HepG2 (cell line): ENCODE results near the gene KLHL11. TPM values are rescaled to one million over a fixed set of nuclear protein-coding genes. Genes with fewer than 3 reads are reported as not detected.

Experiments used
- CBFB ChIP-seq: sonication (generic); formaldehyde crosslinking; IDR thresholded peaks from 2 replicates; pipeline ENCODE4 v1.4.0; 2020; ENCODE audit warnings: missing genetic modification reagents
- CEBPG ChIP-seq: IDR thresholded peaks from 2 replicates; pipeline ENCODE4 v1.6.1; 2016
- FOXC1 ChIP-seq: sonication (generic); formaldehyde crosslinking; IDR thresholded peaks from 2 replicates; pipeline ENCODE4 v1.8.0; 2022; ENCODE audit warnings: mild to moderate bottlenecking, missing genetic modification reagents, borderline replicate concordance
- HES4 ChIP-seq: sonication (generic); formaldehyde crosslinking; IDR thresholded peaks from 2 replicates; pipeline ENCODE4 v1.9.0; 2021; ENCODE audit warnings: mild to moderate bottlenecking, missing genetic modification reagents, borderline replicate concordance
- KMT2A ChIP-seq: sonication (generic); formaldehyde crosslinking; IDR thresholded peaks from 2 replicates; pipeline ENCODE4 v1.4.0; 2020; ENCODE audit warnings: missing genetic modification reagents
- LRRFIP1 ChIP-seq: sonication (generic); formaldehyde crosslinking; conservative IDR thresholded peaks from 2 replicates; pipeline ENCODE4 v1.4.0; 2020; ENCODE audit warnings: missing genetic modification reagents
- MED13 ChIP-seq: sonication (generic); formaldehyde crosslinking; IDR thresholded peaks from 2 replicates; pipeline ENCODE4 v1.5.0; 2020; ENCODE audit warnings: missing genetic modification reagents
- ZBTB38 ChIP-seq: sonication (generic); formaldehyde crosslinking; IDR thresholded peaks from 2 replicates; pipeline ENCODE4 v1.5.1; 2020; ENCODE audit warnings: mild to moderate bottlenecking, missing genetic modification reagents
- ZNF34 ChIP-seq: sonication (generic); formaldehyde crosslinking; IDR thresholded peaks from 2 replicates; pipeline ENCODE4 v1.4.0; 2020; ENCODE audit warnings: mild to moderate bottlenecking, missing genetic modification reagents, borderline replicate concordance
- ZNF407 ChIP-seq: sonication (generic); formaldehyde crosslinking; IDR thresholded peaks from one replicate; pipeline ENCODE4 v1.5.1; 2020; ENCODE audit warnings: mild to moderate bottlenecking, missing genetic modification reagents; ENCODE audit errors: not compliant biosample characterization
- ZNF543 ChIP-seq: sonication (generic); formaldehyde crosslinking; IDR thresholded peaks from 2 replicates; pipeline ENCODE4 v1.4.0; 2020; ENCODE audit warnings: mild to moderate bottlenecking, missing genetic modification reagents
- ZNF660 ChIP-seq: sonication (generic); formaldehyde crosslinking; IDR thresholded peaks from 2 replicates; pipeline ENCODE4 v1.5.1; 2020; ENCODE audit warnings: mild to moderate bottlenecking, low read depth, missing genetic modification reagents, borderline replicate concordance
- ZNF781 ChIP-seq: sonication (generic); formaldehyde crosslinking; IDR thresholded peaks from 2 replicates; pipeline ENCODE4 v1.5.1; 2020; ENCODE audit warnings: borderline replicate concordance, mild to moderate bottlenecking, missing genetic modification reagents; ENCODE audit errors: not compliant biosample characterization
- ZNF850 ChIP-seq: sonication (generic); formaldehyde crosslinking; conservative IDR thresholded peaks from 2 replicates; pipeline ENCODE4 v1.9.0; 2021; ENCODE audit warnings: mild to moderate bottlenecking, missing genetic modification reagents
- ZSCAN21 ChIP-seq: sonication (generic); formaldehyde crosslinking; IDR thresholded peaks from 2 replicates; pipeline ENCODE4 v1.8.0; 2022; ENCODE audit warnings: mild to moderate bottlenecking, missing genetic modification reagents, moderate library complexity, borderline replicate concordance
- polyA plus RNA-seq, 8 experiments: library from polyadenylated mRNA; depleted of rRNA in 3 of 8; stranded (reverse) in 7 of 8; unstranded in 1 of 8; fragments of >200 nt; fragmentation: Illumina TruSeq in 4 of 8; extraction: Trizol in 4 of 8; gene quantifications; 2 replicates each; pipeline versions ENCODE4 v1.2.1 to v1.2.3, GENCODE V29; 2011 to 2016; ENCODE audit warnings: low read depth in 4 of 8, missing spikeins in 1 of 8, mixed read lengths in 1 of 8; ENCODE audit not compliant: insufficient read depth in 1 of 8
- total RNA-seq, 5 experiments: library from RNA; depleted of rRNA; stranded (reverse); fragments of >200 nt; fragmentation: Illumina TruSeq; extraction: Trizol; gene quantifications; 2 replicates each; pipeline ENCODE4 v1.2.3, GENCODE V29; 2016; ENCODE audit warnings: low read depth in 1 of 5
- TF ChIP-seq, protein P1 (sequence below): sonication (generic); formaldehyde crosslinking; IDR thresholded peaks from 2 replicates; pipeline ENCODE4 v1.5.0; 2020; ENCODE audit warnings: mild to moderate bottlenecking, missing genetic modification reagents, moderate library complexity

KLHL11 gene
- total and polyA plus RNA-seq, 2 of the 13 experiments (the other 11 are each of a cell fraction or from before 2014, with no cell fraction given), result 7.7 to 27.5 TPM

DNA sequence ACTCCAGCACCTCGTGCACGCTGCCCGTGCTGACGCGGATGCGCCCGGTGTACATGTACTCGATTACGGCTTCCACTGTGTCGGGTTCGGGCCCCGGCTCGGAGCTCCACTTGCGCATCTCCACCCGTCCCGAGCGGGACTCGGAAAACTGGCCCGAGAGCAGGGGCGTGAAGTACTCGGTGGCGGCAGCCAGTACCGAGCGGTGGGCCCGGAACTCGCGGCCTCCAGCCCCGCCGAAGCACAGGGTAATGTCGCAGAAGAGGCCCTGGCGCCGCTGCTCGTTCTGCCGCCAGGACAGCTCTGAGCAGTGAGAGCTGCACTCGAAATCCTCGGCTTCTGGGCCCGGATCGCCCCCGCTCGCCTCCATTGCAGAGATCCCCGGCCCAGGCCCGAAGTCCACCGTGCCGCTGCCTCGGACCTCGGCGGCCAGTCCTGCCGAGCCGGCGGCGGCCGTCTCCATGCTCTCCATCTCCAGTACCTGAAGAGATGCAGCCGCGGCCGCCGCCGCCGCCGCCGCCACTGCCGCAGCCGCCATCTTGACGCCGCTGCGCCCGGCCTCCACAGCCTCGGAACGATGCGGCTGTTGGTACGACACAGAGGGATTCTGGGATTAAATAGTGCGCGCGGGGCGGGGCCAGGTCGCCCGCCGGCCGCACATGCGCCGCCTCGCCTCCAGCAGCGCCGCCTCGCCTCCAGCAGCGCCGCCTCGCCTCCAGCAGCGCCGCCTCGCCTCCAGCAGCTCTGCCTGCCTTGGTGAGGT, at the start of gene KLHL11 (continued):
- TF ChIP-seq HES4 (CRISPR knock-in tag) (peak; percentile 91), ZNF407 (CRISPR knock-in tag) (peak; percentile 96), ZNF543 (peak; percentile 93), ZNF781 (CRISPR knock-in tag) (no peak), KMT2A (peak; percentile 94), CBFB (CRISPR knock-in tag) (peak; percentile 62; the same call in 1 of the 2 replicates), ZNF850 (CRISPR knock-in tag) (no peak), MED13 (CRISPR knock-in tag) (no peak), ZNF34 (CRISPR knock-in tag) (peak; percentile 97), ZSCAN21 (CRISPR knock-in tag) (peak; percentile 24; the same call in 1 of the 2 replicates), ZBTB38 (CRISPR knock-in tag) (peak; percentile 73; the same call in 1 of the 2 replicates), LRRFIP1 (CRISPR knock-in tag) (0 out of 2 replicates have a peak, but pooled peaks have one; percentile 29), ZNF660 (0 out of 2 replicates have a peak, but pooled peaks have one; percentile 12), FOXC1 (CRISPR knock-in tag) (peak; percentile 83), CEBPG (CRISPR knock-in tag) (no peak)
- TF ChIP-seq, protein P1, sequence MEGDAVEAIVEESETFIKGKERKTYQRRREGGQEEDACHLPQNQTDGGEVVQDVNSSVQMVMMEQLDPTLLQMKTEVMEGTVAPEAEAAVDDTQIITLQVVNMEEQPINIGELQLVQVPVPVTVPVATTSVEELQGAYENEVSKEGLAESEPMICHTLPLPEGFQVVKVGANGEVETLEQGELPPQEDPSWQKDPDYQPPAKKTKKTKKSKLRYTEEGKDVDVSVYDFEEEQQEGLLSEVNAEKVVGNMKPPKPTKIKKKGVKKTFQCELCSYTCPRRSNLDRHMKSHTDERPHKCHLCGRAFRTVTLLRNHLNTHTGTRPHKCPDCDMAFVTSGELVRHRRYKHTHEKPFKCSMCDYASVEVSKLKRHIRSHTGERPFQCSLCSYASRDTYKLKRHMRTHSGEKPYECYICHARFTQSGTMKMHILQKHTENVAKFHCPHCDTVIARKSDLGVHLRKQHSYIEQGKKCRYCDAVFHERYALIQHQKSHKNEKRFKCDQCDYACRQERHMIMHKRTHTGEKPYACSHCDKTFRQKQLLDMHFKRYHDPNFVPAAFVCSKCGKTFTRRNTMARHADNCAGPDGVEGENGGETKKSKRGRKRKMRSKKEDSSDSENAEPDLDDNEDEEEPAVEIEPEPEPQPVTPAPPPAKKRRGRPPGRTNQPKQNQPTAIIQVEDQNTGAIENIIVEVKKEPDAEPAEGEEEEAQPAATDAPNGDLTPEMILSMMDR (CRISPR knock-in tag), result no peak; the same call in 1 of the 2 replicates
